Erythroblast (primary cell): ENCODE measurements around the gene TP53I13.

Experiments used
- DNase-seq, 2 experiments: peaks; one replicate each; lab custom pipeline; 2025; lab: John Stamatoyannopoulos, UW
- GATA1 ChIP-seq: IDR thresholded peaks from 2 replicates; pipeline ENCODE4 v1.6.1; 2011; ENCODE audit warnings: low read depth, mild to moderate bottlenecking, control low read depth, low read length, moderate library complexity
- POLR2A ChIP-seq: IDR thresholded peaks from 2 replicates; pipeline ENCODE4 v1.6.1; 2011; ENCODE audit warnings: mild to moderate bottlenecking, low read length

Gene TP53I13

GRCh38 chr17:29561554-29562517, 6.7 kb upstream of the TP53I13 start:
- TF ChIP-seq GATA1: no peak
- no peak for TF ChIP-seq POLR2A
- DNase-seq: no peak

GRCh38 chr17:29562615-29563014, 5.9 kb upstream of the TP53I13 start:
- DNase-seq: no peak
- TF ChIP-seq POLR2A (no peak), GATA1 (no peak)

GRCh38 chr17:29563816-29564215, 4.7 kb upstream of the TP53I13 start:
- TF ChIP-seq POLR2A: no peak
- TF ChIP-seq GATA1: no peak

GRCh38 chr17:29565643-29566472, 2.6 kb upstream of the TP53I13 start:
- peak; percentile 46 to 52 for DNase-seq
- TF ChIP-seq GATA1 (no peak), POLR2A (no peak)

More at GRCh38 chr17:29563816-29564215, 4.7 kb upstream of the TP53I13 start:
- DNase-seq: no peak

GRCh38 chr17:29566473-29567303, 1.8 kb upstream of the TP53I13 start, which contains the start of gene ABHD15:
ABHD15 (minus strand) TSS chr17:29567037; CDS start chr17:29566966, 71 bp downstream.
- no peak for TF ChIP-seq POLR2A
- no peak for TF ChIP-seq GATA1
- DNase-seq: peak; percentile 71 to 74

- TF ChIP-seq GATA1: no peak
- TF ChIP-seq POLR2A: no peak
- peak; percentile 50 to 59 for DNase-seq
These were observed 1.3 kb upstream of the TP53I13 start for GRCh38 chr17:29567304-29567553.

GRCh38 chr17:29567554-29568330, 759 bp upstream of the TP53I13 start:
- TF ChIP-seq POLR2A (no peak), GATA1 (no peak)
- peak; percentile 71 to 74 for DNase-seq

GRCh38 chr17:29569245-29569950, 897 bp downstream of the TP53I13 start:
- no peak for TF ChIP-seq GATA1
- no peak for TF ChIP-seq POLR2A
- DNase-seq: peak in 1 of 2 experiments; percentile 33

- no peak for TF ChIP-seq POLR2A
- DNase-seq: no peak
These were observed 2.0 kb downstream of the TP53I13 start for GRCh38 chr17:29570521-29570920.

- no peak for TF ChIP-seq GATA1
- no peak for DNase-seq
These were observed 3.0 kb downstream of the TP53I13 start for GRCh38 chr17:29571486-29571882.

GRCh38 chr17:29571883-29572681, 3.6 kb downstream of the TP53I13 start:
- DNase-seq: no peak

More at GRCh38 chr17:29571883-29572681, 3.6 kb downstream of the TP53I13 start:
- TF ChIP-seq GATA1 (no peak), POLR2A (no peak)
